Upper lobe of right lung (tissue), 1 donor: Measurements from ENCODE around the gene ME3. TPM values are rescaled to one million over a fixed set of nuclear protein-coding genes. Genes with fewer than 3 reads are reported as not detected.
"Not testable (repeated sequence)": the region's sequence is repeated elsewhere in the genome, so short reads cannot be mapped to it uniquely, and the experiment has no call there.

Experiments
- ATAC-seq: fragments of 200-7000 bp; cut with Tn5 transposase; one replicate; pipeline ENCODE4 v1.9.1; 2020; ENCODE audit warnings: mild to moderate bottlenecking, moderate library complexity
- DNase-seq: peaks from one replicate; pipeline ENCODE4 v3.0.0-alpha.2; 2020
- H3K27ac ChIP-seq: fragments of 200-600 bp; one replicate; pipeline ENCODE4 v1.8.0; 2022
- H3K27me3 ChIP-seq: fragments of 200-600 bp; one replicate; pipeline ENCODE4 v1.8.0; 2022; ENCODE audit warnings: mild to moderate bottlenecking
- H3K36me3 ChIP-seq: fragments of 200-600 bp; one replicate; pipeline ENCODE4 v1.8.0; 2022
- H3K4me1 ChIP-seq: fragments of 200-600 bp; one replicate; pipeline ENCODE4 v1.8.0; 2022
- H3K4me3 ChIP-seq: fragments of 200-600 bp; one replicate; pipeline ENCODE4 v1.8.0; 2022; ENCODE audit warnings: mild to moderate bottlenecking
- H3K9me3 ChIP-seq: fragments of 200-600 bp; one replicate; pipeline ENCODE4 v1.8.0; 2022
- CTCF ChIP-seq: fragments of 200-600 bp; IDR thresholded peaks from one replicate; pipeline ENCODE4 v1.8.0; 2022; ENCODE audit warnings: antibody characterized with exemption
- intact Hi-C: fragments of 100-400 bp; cut with DNase I; formaldehyde crosslinking; loops from one replicate; pipeline ENCODE4 v1.11.0; 2022
- total RNA-seq: library from RNA; stranded (reverse); fragmentation: NEBNext Ultra II Directional; extraction: Animal tissue kit (Norgen Biotek cat#: 25700); gene quantifications from one replicate; pipeline ENCODE4 v1.2.1, GENCODE V29; 2021
- donor health status: DM: no; HTN: yes; CAD: no; lungs with severe emphysema.

ME3 gene
- total RNA-seq, 1 donor from 2014 or later: 24.7 TPM

- Histone ChIP-seq H3K9me3 (no peaks in the 10 kb centered on the region), H3K4me1 (no peaks in the 10 kb centered on the region), H3K4me3 (no peak overlapping the region), H3K27me3 (no peaks in the 10 kb centered on the region), H3K27ac (no peak overlapping the region), H3K36me3 (no peaks in the 10 kb centered on the region)
- ATAC-seq: no peak
- TF ChIP-seq CTCF: no peak
- intact Hi-C loops: no loop called here
- no peak for DNase-seq
Measured at GRCh38 chr11:86570451-86570850, 102.0 kb downstream of the ME3 start.

- H3K9me3 ChIP-seq: no peaks in the 10 kb centered on the region
- H3K4me1 ChIP-seq: no peaks in the 10 kb centered on the region
- no peak overlapping the region for H3K4me3 ChIP-seq
- no peak for TF ChIP-seq CTCF
- H3K36me3 ChIP-seq: no peaks in the 10 kb centered on the region
- H3K27ac ChIP-seq: no peak overlapping the region
- ATAC-seq (no peak), DNase-seq (no peak)
- intact Hi-C loops: no loop called here
- H3K27me3 ChIP-seq: no peaks in the 10 kb centered on the region
Measured at GRCh38 chr11:86570020-86570419, 102.4 kb downstream of the ME3 start.

GRCh38 chr11:86569109-86569508 is 103.3 kb downstream of the ME3 start:
- intact Hi-C loops: no loop called here
- DNase-seq (no peak), ATAC-seq (no peak)
- Histone ChIP-seq H3K36me3 (no peaks in the 10 kb centered on the region), H3K27me3 (no peaks in the 10 kb centered on the region), H3K9me3 (no peaks in the 10 kb centered on the region), H3K4me1 (no peaks in the 10 kb centered on the region), H3K27ac (no peak overlapping the region), H3K4me3 (no peak overlapping the region)
- no peak for TF ChIP-seq CTCF

GRCh38 chr11:86565801-86566312 is 106.6 kb downstream of the ME3 start:
- no peak for TF ChIP-seq CTCF
- no peaks in the 10 kb centered on the region for H3K9me3 ChIP-seq
- no peak for DNase-seq
- H3K4me3 ChIP-seq: no peak overlapping the region
- no peaks in the 10 kb centered on the region for H3K36me3 ChIP-seq
- intact Hi-C loops: no loop called here
- H3K4me1 ChIP-seq: no peaks in the 10 kb centered on the region
- H3K27me3 ChIP-seq: no peaks in the 10 kb centered on the region
- no peak for ATAC-seq
- no peak overlapping the region for H3K27ac ChIP-seq

- ATAC-seq: no peak
- DNase-seq: no peak
- intact Hi-C loops: no loop called here
- Histone ChIP-seq H3K4me1 (no peaks in the 10 kb centered on the region), H3K9me3 (no peaks in the 10 kb centered on the region), H3K4me3 (no peak overlapping the region), H3K36me3 (no peaks in the 10 kb centered on the region), H3K27me3 (no peaks in the 10 kb centered on the region), H3K27ac (no peak overlapping the region)
- no peak for TF ChIP-seq CTCF
Measured at GRCh38 chr11:86565388-86565787, 107.0 kb downstream of the ME3 start.

GRCh38 chr11:86562842-86563241 is 109.6 kb downstream of the ME3 start:
- H3K4me1 ChIP-seq: peaks cover 17% of the 10 kb centered on the region
- H3K36me3 ChIP-seq, DNase-seq, H3K9me3 ChIP-seq, H3K4me3 ChIP-seq, H3K27me3 ChIP-seq, ATAC-seq, intact Hi-C loops, H3K27ac ChIP-seq: not testable (repeated sequence)
